ENCODE measurements around the gene PLEKHO1. TPM values are rescaled to one million over a fixed set of nuclear protein-coding genes. Genes with fewer than 3 reads are reported as not detected.

PLEKHO1 gene
- total RNA-seq, 1 experiment from 2014 or later: 27.0 TPM

GRCh38 chr1:150106341-150106740 is 43.4 kb upstream of the PLEKHO1 start:
- DNase-seq (ENCODE audit: low spot score) (no peak), ATAC-seq (no peak)
- H3K4me3 Mint-ChIP-seq: no peak overlapping the region
- ChIA-PET CTCF (no interaction called here), POLR2A (no interaction called here)
- peaks cover 11% of the 10 kb centered on the region; the same call in 1 of the 2 replicates for H3K4me1 Mint-ChIP-seq
- TF ChIP-seq SOX15 (CRISPR knock-in tag; IDR thresholded peaks at IDR 0.05) (no peak), ATF6 (CRISPR knock-in tag; IDR thresholded peaks at IDR 0.05) (no peak), CTCF (IDR thresholded peaks at IDR 0.05) (no peak), KAT7 (CRISPR knock-in tag; IDR thresholded peaks at IDR 0.05; ENCODE audit: borderline replicate concordance) (no peak), JAZF1 (CRISPR knock-in tag; IDR thresholded peaks at IDR 0.05) (no peak), HMGA2 (CRISPR knock-in tag; IDR thresholded peaks at IDR 0.05) (no peak), NFATC4 (CRISPR knock-in tag; IDR thresholded peaks at IDR 0.05) (no peak), GRHL2 (CRISPR knock-in tag; IDR thresholded peaks at IDR 0.05; ENCODE audit: insufficient replicate concordance, severe bottlenecking) (no peak), STAT6 (CRISPR knock-in tag; conservative IDR thresholded peaks at IDR 0.05; ENCODE audit: low read depth) (no peak), TCF7 (CRISPR knock-in tag; IDR thresholded peaks at IDR 0.05; ENCODE audit: low read depth) (no peak), CREM (CRISPR knock-in tag; IDR thresholded peaks at IDR 0.05) (no peak), TEAD4 (CRISPR knock-in tag; IDR thresholded peaks at IDR 0.05) (no peak), OVOL2 (CRISPR knock-in tag; IDR thresholded peaks at IDR 0.05; ENCODE audit: borderline replicate concordance) (no peak), ZBTB43 (CRISPR knock-in tag; IDR thresholded peaks at IDR 0.05) (no peak), PRRX2 (CRISPR knock-in tag; IDR thresholded peaks at IDR 0.05) (no peak), NR1H2 (CRISPR knock-in tag; IDR thresholded peaks at IDR 0.05) (no peak), SMAD4 (CRISPR knock-in tag; IDR thresholded peaks at IDR 0.05) (no peak), ZBTB21 (CRISPR knock-in tag; IDR thresholded peaks at IDR 0.05; ENCODE audit: borderline replicate concordance) (no peak), EMX1 (CRISPR knock-in tag; IDR thresholded peaks at IDR 0.05) (no peak), MLX (CRISPR knock-in tag; IDR thresholded peaks at IDR 0.05) (no peak)
- no peaks in the 10 kb centered on the region for H3K27me3 Mint-ChIP-seq (ENCODE audit: low read depth)
- no peak overlapping the region for H3K27ac Mint-ChIP-seq
- H3K36me3 Mint-ChIP-seq: no peaks in the 10 kb centered on the region
- H3K9me3 Mint-ChIP-seq: peaks cover 4% of the 10 kb centered on the region; the same call in 1 of the 2 replicates
